Right lobe of liver (tissue), 6 donors: Measurements from ENCODE around the gene CCDC83. TPM values are rescaled to one million over a fixed set of nuclear protein-coding genes. Genes with fewer than 3 reads are reported as not detected.
"Not testable (repeated sequence)": the region's sequence is repeated elsewhere in the genome, so short reads cannot be mapped to it uniquely, and the experiment has no call there.

Source experiments
- ATAC-seq, 4 donors: fragments of 200-7000 bp; cut with Tn5 transposase; one replicate each; pipeline ENCODE4 v1.9.1; 2020; ENCODE audit warnings: mild to moderate bottlenecking in 4 of 4, moderate library complexity in 4 of 4
- DNase-seq, 3 donors: peaks; one replicate each; pipeline ENCODE4 v3.0.0-alpha.2; 2020
- H3K27ac ChIP-seq, 3 donors: fragments of 200-600 bp; one replicate each; pipeline ENCODE4 v1.8.0; 2022
- H3K27me3 ChIP-seq, 2 donors: fragments of 200-600 bp; one replicate each; pipeline ENCODE4 v1.8.0; 2022
- H3K36me3 ChIP-seq, 4 donors: fragments of 200-600 bp; sonication (generic) in 1 of 4; one replicate each; pipeline versions ENCODE4 v1.5.1 to v1.8.0; 2017 to 2022; ENCODE audit warnings: control low read depth in 1 of 4
- H3K4me1 ChIP-seq, 4 donors: fragments of 200-600 bp; sonication (generic) in 1 of 4; one replicate each; pipeline versions ENCODE4 v1.5.1 to v1.8.0; 2017 to 2022; ENCODE audit warnings: control low read depth in 1 of 4
- H3K4me3 ChIP-seq, 3 donors: fragments of 200-600 bp; one replicate each; pipeline ENCODE4 v1.8.0; 2022
- H3K9me3 ChIP-seq, 4 donors: fragments of 200-600 bp; sonication (generic) in 1 of 4; one replicate each; pipeline versions ENCODE4 v1.5.1 to v1.8.0; 2017 to 2022; ENCODE audit warnings: control low read depth in 1 of 4
- POLR2A ChIP-seq: fragments of 450-650 bp; IDR thresholded peaks from one replicate; pipeline ENCODE4 v1.6.1; 2017; ENCODE audit warnings: antibody characterized with exemption, mild to moderate bottlenecking
- WGBS: methylation state at CpG from one replicate; pipeline ENCODE4 v1.1.6; 2018; ENCODE audit warnings: low coverage, low lambda C conversion rate; ENCODE audit not compliant: insufficient coverage; ENCODE audit errors: missing lambda C conversion rate; 5-methylcytosine and 5-hydroxymethylcytosine counted together
- intact Hi-C, 2 donors: fragments of 100-400 bp; cut with DNase I; formaldehyde crosslinking; loops; one replicate each; pipeline versions ENCODE4 v1.11.2 to v1.14.1; 2022
- total RNA-seq, 6 experiments: library from RNA; depleted of rRNA in 2 of 6; stranded (reverse); fragments of >200 nt in 2 of 6; fragmentation: NEBNext Ultra II Directional in 3 of 6; extraction: Animal tissue kit (Norgen Biotek cat#: 25700) in 3 of 6; gene quantifications; one replicate each; pipeline versions ENCODE4 v1.1.0 to v1.2.4, GENCODE V29; 2016 to 2023
- TF ChIP-seq, protein P1 (sequence below), 4 donors: fragments of 200-600 bp in 3 of 4; fragments of 450-650 bp in 1 of 4; IDR thresholded peaks; one replicate each; pipeline versions ENCODE4 v1.5.1 to v1.8.0; 2016 to 2022; ENCODE audit warnings: antibody characterized with exemption in 4 of 4, mild to moderate bottlenecking in 2 of 4
- donor health status: DM: no; HTN: yes; CAD: no.
- donor health status: DM: no; HTN: no; CAD: no.
- donor health status: DM: no; HTN: no; CAD: no.
- donor health status: DM: no; HTN: yes; CAD: no.
- donor health status: DM: no; HTN: yes; CAD: no.

Gene CCDC83
- total RNA-seq, 6 experiments from 2014 or later: not detected

DNA sequence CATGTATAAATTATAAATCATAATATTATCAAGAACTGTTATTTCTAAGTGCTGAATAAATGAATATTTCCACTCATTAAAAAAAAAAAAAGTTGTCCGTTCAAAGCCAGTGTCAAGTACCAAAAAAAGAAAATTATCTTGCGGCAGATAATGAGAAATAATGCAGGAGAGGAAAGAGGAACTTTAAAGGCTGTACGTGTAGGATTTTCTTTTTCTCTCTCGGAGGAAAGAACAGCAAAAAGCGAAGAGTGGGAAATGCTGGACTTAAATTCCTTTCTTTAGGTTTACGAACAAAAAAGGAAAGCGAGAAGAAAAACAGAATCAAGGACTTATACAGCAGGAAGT, 999 bp upstream of the CCDC83 start:
- intact Hi-C loops: no loop called here
- 30% methylated on average over 7 of the region's 7 CpGs for WGBS
- Histone ChIP-seq H3K4me3 (peak overlapping the region; percentile 46 to 59 (median 58)), H3K36me3 (no peaks in the 10 kb centered on the region), H3K4me1 (peaks cover 0 to 5% (median 0%) of the 10 kb centered on the region in 4 donors), H3K27ac (peak overlapping the region in 2 of 3 donors; percentile 66 to 83), H3K27me3 (no peaks in the 10 kb centered on the region), H3K9me3 (no peaks in the 10 kb centered on the region)
- TF ChIP-seq POLR2A: no peak
- TF ChIP-seq, protein P1, sequence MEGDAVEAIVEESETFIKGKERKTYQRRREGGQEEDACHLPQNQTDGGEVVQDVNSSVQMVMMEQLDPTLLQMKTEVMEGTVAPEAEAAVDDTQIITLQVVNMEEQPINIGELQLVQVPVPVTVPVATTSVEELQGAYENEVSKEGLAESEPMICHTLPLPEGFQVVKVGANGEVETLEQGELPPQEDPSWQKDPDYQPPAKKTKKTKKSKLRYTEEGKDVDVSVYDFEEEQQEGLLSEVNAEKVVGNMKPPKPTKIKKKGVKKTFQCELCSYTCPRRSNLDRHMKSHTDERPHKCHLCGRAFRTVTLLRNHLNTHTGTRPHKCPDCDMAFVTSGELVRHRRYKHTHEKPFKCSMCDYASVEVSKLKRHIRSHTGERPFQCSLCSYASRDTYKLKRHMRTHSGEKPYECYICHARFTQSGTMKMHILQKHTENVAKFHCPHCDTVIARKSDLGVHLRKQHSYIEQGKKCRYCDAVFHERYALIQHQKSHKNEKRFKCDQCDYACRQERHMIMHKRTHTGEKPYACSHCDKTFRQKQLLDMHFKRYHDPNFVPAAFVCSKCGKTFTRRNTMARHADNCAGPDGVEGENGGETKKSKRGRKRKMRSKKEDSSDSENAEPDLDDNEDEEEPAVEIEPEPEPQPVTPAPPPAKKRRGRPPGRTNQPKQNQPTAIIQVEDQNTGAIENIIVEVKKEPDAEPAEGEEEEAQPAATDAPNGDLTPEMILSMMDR (IDR thresholded peaks at IDR 0.05): no peak
- ATAC-seq (no peak), DNase-seq (no peak)

DNA sequence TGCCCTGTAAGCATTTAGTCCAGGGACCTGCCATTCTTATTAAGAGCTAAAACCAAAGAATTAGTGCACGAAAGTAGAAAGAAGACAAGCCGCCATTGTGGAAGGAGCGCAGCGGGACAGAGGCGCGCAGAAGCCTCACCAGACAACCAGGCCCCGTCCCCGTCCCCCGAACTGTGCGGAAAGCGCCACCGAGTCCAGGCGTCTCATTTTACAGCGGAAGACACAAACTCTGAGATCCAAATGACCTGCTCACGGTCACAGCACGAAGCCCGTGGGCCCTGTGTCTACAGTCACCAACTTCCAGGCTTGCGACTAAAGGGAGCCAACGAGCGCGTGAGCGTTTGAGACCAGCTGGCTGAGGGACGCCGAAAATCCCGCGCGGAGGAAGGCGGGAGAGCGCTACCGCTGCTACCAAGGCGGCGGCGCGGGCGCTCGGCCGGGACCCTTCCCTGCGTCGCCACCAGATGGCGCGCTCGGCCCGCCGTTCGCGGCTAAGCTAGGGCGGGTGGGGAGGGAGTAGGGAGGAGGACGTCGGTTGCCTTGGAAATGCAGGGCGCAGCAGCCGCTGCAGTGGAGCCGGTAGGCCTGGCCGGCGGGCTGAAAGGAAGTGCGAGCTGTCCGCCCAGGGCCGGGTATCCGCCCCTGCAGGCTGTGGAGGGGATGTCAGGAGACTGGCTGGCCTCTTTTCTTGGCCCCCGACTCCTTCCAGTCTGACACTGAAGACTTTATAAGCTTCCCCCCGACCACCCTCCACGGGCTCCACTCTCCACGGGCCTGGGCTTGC, 434 bp upstream of the CCDC83 start:
- Histone ChIP-seq H3K4me3 (peak overlapping the region; percentile 46 to 59 (median 58)), H3K4me1 (peaks cover 0 to 5% (median 0%) of the 10 kb centered on the region in 4 donors), H3K27ac (peak overlapping the region; percentile 34 to 83 (median 66)), H3K9me3 (no peaks in the 10 kb centered on the region), H3K36me3 (no peaks in the 10 kb centered on the region), H3K27me3 (no peaks in the 10 kb centered on the region)
- 0% methylated on average over 14 of the region's 62 CpGs for WGBS
- DNase-seq (peak; percentile 91 to 94 (median 91)), ATAC-seq (peak; percentile 99 to 100 (median 100))
- intact Hi-C loops: no loop called here
- no peak for TF ChIP-seq POLR2A
- TF ChIP-seq, protein P1 (IDR thresholded peaks at IDR 0.05): peak; percentile 88 to 97 (median 95)

DNA sequence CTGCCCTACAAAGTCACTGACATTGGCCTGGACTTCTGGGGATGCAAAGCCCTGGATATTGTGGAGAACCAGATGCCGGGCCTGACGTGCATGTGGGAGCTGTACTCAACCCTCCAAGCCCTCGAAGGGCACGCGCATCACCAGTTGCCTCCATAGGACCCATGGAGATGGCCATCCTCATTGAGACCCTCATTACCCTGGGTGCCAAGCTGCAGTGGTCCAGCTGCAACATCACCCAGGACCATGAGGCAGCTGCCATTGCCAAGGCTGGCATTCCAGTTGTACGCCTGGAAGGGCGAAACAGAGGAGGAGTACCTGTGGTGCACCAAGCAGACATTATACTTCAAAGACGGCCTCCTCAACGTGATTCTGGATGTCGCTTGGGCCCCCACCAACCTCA, 1.9 kb downstream of the CCDC83 start:
- H3K27me3 ChIP-seq: no peaks in the 10 kb centered on the region
- WGBS: 75% methylated on average over 2 of the region's 10 CpGs
- H3K9me3 ChIP-seq: no peaks in the 10 kb centered on the region
- H3K36me3 ChIP-seq: no peaks in the 10 kb centered on the region
- H3K4me3 ChIP-seq: no peak overlapping the region
- no peak for ATAC-seq
- intact Hi-C loops: no loop called here
- no peak overlapping the region for H3K27ac ChIP-seq
- H3K4me1 ChIP-seq: peaks cover 0 to 5% (median 0%) of the 10 kb centered on the region in 4 donors
- TF ChIP-seq, protein P1 (IDR thresholded peaks at IDR 0.05): no peak
- no peak for TF ChIP-seq POLR2A
- no peak for DNase-seq

DNA sequence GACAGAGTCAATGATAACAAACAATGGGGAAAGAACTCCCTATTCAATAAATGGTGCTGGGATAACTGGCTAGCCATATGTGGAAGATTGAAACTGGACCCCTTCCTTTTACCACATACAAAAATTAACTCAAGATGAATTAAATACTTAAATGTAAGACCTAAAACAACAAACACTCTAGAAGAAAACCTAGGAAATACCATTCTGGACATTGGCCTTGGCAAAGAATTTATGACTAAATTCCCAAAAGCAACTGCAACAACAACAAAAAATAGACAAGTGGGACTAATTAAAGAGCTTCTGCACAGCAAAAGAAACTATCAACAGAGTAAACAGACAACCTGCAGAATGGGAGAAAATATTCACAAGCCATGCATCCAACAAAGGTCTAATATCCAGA, 4.4 kb downstream of the CCDC83 start:
- ATAC-seq, H3K4me1 ChIP-seq, H3K27me3 ChIP-seq, DNase-seq, H3K27ac ChIP-seq, H3K36me3 ChIP-seq, H3K9me3 ChIP-seq, intact Hi-C loops, H3K4me3 ChIP-seq: not testable (repeated sequence)

DNA sequence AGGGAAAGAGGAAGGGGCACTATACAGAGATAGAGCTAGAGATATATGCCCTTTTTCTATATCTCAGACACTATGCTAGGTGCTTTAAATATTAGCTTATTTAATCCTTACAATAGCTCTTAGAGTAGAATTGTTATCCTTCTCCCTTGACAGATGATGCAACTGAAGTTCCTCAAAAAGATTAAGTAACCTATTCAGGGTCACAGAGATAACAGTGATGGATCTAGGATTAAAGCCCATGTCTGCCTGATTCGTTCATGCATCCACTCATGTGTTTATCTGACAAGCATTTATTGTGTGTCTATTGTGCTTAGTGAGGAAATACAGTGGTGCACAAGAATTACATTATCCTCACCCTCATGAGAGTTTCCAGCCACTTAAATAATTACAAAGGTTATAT, 8.7 kb downstream of the CCDC83 start:
- no peak overlapping the region for H3K27ac ChIP-seq
- WGBS: 39% methylated on average over 1 of the region's 1 CpG
- intact Hi-C loops: no loop called here
- ATAC-seq (no peak), DNase-seq (no peak)
- TF ChIP-seq, protein P1 (IDR thresholded peaks at IDR 0.05): no peak
- TF ChIP-seq POLR2A: no peak
- no peaks in the 10 kb centered on the region for H3K36me3 ChIP-seq
- no peaks in the 10 kb centered on the region for H3K4me1 ChIP-seq
- no peaks in the 10 kb centered on the region for H3K9me3 ChIP-seq
- no peaks in the 10 kb centered on the region for H3K27me3 ChIP-seq
- H3K4me3 ChIP-seq: no peak overlapping the region
